HG03521 (cell line): Measurements from ENCODE around the gene IL16.
"Not testable (repeated sequence)": the region's sequence is repeated elsewhere in the genome, so short reads cannot be mapped to it uniquely, and the experiment has no call there.

ENCODE experiments used
- ATAC-seq: cut with Tn5 transposase; IDR thresholded peaks from one replicate; pipeline ENCODE4 v1.9.1; 2021; ENCODE audit warnings: mild to moderate bottlenecking, moderate library complexity; ENCODE audit not compliant: unreplicated experiment

IL16 gene

DNA sequence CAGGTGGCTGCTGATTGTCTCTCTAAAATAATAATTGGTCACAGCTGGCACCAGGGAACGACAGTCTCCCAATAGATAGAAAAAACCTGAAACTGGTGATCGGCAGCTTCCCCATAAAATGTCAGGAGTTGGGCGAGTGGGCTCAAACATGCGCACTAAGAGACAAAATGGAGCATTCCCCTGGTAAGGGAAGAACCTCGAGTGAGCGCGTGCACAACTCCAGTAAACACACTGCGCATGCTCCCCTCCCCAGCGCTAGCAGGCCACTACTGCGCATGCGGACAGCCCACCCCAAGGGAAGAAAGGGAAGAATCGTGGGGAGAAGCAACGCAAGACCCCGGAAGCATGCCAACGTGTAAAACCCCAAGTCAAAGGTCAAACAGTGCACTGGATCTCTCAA, 134.9 kb downstream of the IL16 start:
- ATAC-seq: no peak

- ATAC-seq: no peak
Observed at GRCh38 chr15:81332326-81332725, 135.6 kb downstream of the IL16 start.

DNA sequence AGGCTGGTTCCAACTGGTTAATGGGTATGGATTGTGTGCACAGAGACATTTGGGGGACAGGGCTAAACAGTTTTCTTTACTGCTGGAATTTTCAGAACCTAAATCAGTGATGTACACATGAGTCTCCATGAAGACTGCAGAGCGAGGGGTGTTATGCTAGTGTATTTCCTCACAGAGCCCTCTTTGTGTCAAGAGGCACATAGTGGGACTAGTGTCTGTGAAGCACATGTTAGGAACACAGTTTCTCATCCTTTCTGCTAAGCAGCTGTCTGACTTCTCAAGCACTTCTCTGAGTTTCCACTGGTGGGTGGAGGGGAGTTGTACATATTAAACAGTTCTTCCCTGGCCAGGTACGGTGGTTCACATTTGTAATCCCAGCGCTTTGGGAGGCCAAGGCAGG, 136.7 kb downstream of the IL16 start:
- no peak for ATAC-seq

GRCh38 chr15:81334768-81335435, 138.2 kb downstream of the IL16 start:
- ATAC-seq: no peak

DNA sequence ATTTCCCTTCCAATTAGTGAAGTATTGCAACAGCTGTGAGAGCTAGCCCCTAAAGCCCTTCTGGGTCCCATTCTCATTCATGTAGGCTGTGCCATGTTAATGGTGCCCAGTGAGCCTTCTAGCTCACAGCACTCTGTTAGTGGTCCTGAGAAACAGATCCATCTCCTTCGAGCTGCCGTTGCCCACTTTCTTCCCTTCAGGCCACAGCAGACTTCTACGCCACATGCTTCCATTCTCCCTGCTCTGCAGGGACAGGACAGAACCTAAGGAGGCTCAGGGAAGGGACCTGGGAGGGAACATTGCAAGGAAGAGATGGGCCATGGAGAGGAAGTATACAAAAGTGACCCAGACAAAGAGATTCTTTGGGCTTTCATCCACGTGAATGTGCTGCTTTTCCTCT, 139.0 kb downstream of the IL16 start:
- ATAC-seq: no peak

DNA sequence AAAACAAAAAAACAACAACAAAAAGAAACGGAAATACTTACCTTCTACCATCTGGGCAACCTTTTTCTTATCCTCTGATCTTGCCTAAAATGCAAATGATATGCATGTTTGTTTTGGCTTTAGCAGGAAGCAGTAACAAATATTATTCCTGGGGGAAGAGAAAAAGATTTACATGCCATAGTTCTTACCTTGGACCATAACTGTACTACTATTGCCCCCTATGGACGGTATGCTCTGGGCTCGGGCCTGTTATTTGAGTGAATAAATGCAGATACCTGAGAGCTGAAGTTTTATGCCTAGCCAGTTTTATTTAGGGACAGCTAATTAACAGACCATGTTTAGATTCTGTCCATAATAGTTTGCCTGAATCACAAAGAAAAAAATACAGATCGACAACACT, 139.9 kb downstream of the IL16 start:
- ATAC-seq: no peak

GRCh38 chr15:81337241-81337640, 140.6 kb downstream of the IL16 start:
- no peak for ATAC-seq

GRCh38 chr15:81337713-81338157, 141.1 kb downstream of the IL16 start:
- ATAC-seq: no peak

GRCh38 chr15:81338170-81339007, 141.7 kb downstream of the IL16 start:
- no peak for ATAC-seq

DNA sequence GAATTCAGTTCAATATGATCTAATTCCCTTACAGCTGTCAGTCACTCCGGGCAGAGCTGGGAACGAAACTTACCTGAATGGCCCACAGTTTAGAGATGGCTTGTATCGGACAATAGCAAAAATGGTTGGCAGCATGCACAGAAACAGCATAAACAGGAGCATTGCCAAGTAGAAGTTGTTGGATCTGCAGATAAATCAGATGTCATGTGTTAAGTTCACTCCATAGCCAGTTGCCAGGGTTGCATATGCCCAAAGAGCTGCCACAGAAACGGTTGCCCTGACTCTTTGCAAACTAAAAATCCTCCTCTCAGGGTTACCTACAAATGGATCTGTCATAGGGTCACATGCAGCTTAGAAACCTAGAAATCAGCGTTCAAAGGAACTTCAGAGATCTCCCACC, 142.6 kb downstream of the IL16 start:
- no peak for ATAC-seq

- no peak for ATAC-seq
Observed at GRCh38 chr15:81339851-81340250, 143.2 kb downstream of the IL16 start.

- no peak for ATAC-seq
Observed at GRCh38 chr15:81341351-81341750, 144.7 kb downstream of the IL16 start.

- ATAC-seq: no peak
Observed at GRCh38 chr15:81343371-81343770, 146.7 kb downstream of the IL16 start.

- no peak for ATAC-seq
Observed at GRCh38 chr15:81346611-81347010, 149.9 kb downstream of the IL16 start.

DNA sequence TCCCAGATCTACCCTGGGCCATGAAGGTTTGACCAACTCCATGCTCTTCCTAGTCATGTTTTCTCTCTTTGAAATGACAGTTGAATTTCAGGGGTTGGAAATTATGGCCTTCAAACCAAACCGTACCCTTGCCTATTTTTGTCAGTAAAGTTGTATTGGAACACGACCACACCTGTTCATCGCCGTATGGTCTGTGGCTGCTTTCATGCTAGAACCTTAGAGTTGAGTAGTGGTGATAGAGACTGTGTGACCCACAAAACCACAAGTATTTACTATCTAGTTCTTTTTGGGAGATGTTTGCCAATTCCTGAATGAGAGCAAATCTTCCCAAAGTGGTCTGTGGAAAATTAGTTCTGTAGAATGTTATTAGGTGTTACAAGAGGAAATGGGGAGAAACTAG, 151.2 kb downstream of the IL16 start:
- ATAC-seq: no peak

GRCh38 chr15:81348691-81349090, 152.0 kb downstream of the IL16 start:
- not testable (repeated sequence) for ATAC-seq

DNA sequence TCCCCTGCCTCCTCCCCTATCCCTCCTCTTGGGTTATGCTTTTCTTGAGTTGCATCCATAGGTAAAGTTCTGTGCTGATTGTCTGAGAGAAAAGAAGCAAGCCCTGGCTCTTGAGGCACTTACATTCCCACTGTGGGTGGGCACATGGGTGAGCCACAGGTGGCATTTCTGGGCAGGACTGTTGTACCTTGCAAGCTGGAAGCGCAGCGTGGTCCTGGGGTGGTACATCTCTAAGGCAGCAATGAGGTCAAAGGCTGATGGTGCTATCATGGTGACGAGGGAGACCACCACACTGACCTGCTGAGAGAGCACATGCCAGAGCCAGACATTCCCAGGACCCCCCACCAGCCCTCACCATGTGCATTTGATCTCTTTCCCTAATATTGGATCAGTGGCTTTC, 152.6 kb downstream of the IL16 start:
- ATAC-seq: no peak

DNA sequence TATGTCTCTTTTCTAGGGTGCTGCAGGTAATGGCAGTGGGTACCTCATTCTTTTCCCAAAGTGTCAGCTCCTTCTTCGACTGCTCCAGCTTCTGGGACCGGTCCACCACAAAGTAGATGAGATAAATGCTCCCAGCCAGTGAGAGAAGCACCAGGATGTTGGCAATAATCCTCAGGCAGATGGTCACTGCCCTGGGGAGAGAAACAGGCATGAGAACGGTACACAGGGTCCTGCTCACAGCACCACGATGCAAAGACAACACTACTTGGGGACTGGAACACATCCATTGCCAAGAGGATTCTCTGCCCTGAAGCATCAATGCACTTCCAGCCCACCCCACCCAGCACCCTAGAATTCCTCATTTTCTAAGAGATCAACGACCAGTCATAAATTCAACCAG, 155.0 kb downstream of the IL16 start:
- ATAC-seq: no peak

GRCh38 chr15:81356252-81356651, 159.6 kb downstream of the IL16 start:
- ATAC-seq: no peak

DNA sequence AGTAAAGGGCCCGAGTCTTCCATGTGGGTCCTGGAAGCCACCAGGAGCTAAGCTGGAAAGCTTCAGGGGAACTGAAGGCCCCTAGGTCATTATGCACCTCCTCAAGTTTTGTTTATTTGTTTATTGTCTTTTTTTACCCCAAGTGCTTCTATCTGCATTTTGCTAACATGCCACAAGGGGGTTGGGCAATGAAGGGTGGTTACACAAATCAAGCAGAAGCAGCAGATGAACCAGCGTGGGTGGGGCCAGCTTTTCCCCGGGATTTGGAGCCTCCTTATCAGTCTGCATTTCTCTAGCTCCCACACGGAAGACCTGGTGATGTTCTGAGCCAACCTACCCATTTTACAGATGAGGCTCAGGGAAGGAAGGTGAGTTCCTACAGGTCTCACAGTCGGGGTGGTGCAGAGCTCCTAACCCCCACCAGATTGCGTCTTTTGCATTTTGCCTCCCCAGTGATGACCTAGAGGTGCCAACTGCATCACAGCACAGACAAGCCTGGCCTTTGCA, 160.6 kb downstream of the IL16 start:
- ATAC-seq: no peak

DNA sequence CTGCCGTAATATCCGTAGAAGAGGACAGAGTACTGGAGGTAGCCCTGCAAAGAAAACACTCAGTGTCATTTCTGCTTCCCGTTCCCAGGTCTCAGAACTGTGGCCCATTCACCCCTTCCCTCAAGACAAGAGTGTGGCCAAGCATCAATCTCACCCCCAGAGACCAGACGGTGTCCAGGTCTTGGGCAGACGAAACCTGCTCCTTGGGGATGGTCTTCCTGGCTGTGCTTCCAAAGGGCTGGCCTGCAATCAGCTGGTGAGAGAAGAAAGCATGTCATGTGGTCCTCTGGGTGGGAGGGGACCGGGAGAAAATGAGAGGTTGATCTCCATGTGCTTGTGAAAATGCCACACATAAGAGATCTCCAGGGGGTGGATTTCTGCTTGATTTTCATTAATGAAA, 161.6 kb downstream of the IL16 start:
- ATAC-seq: no peak

- ATAC-seq: no peak
Observed at GRCh38 chr15:81360491-81360890, 163.8 kb downstream of the IL16 start.
